Thymus (tissue), 11 donors: ENCODE measurements around the gene CENPVL1. TPM values are rescaled to one million over a fixed set of nuclear protein-coding genes. Genes with fewer than 3 reads are reported as not detected.

ENCODE experiments used
- DNase-seq, 9 donors: peaks; one replicate each; pipeline ENCODE4 v3.0.0-alpha.2; 2013; ENCODE audit warnings: low spot score in 9 of 9, low read depth in 6 of 9, missing footprints in 1 of 9
- H3K27ac ChIP-seq, 2 donors: one replicate each; pipeline ENCODE4 v1.5.1; 2013; ENCODE audit warnings: control low read depth in 1 of 2, low read depth in 1 of 2, low read length in 1 of 2, mild to moderate bottlenecking in 1 of 2, moderate library complexity in 1 of 2
- H3K27me3 ChIP-seq, 2 donors: one replicate each; pipeline ENCODE4 v1.5.1; 2013; ENCODE audit warnings: low read length in 1 of 2; ENCODE audit not compliant: control insufficient read depth in 2 of 2, insufficient read depth in 1 of 2
- H3K36me3 ChIP-seq, 2 donors: one replicate each; pipeline ENCODE4 v1.5.1; 2013; ENCODE audit warnings: low read length in 1 of 2, mild to moderate bottlenecking in 1 of 2, moderate library complexity in 1 of 2; ENCODE audit not compliant: control insufficient read depth in 2 of 2, insufficient read depth in 2 of 2
- H3K4me1 ChIP-seq, 2 donors: one replicate each; pipeline ENCODE4 v1.5.1; 2013; ENCODE audit warnings: low read length in 2 of 2; ENCODE audit not compliant: control insufficient read depth in 2 of 2, insufficient read depth in 2 of 2
- H3K4me3 ChIP-seq, 2 donors: one replicate each; pipeline ENCODE4 v1.5.1; 2013; ENCODE audit warnings: low read length in 2 of 2, control low read depth in 1 of 2, mild to moderate bottlenecking in 1 of 2
- H3K9me3 ChIP-seq, 2 donors: one replicate each; pipeline ENCODE4 v1.5.1; 2013; ENCODE audit warnings: low read length in 1 of 2, mild to moderate bottlenecking in 1 of 2; ENCODE audit not compliant: control insufficient read depth in 2 of 2, insufficient read depth in 1 of 2
- WGBS: extraction: QIAGEN DNeasy Blood & Tissue Kit; methylation state at CpG from one replicate; pipeline ENCODE4 v1.1.7; 2013; 5-methylcytosine and 5-hydroxymethylcytosine counted together
- polyA plus RNA-seq: library from polyadenylated mRNA; stranded (reverse); fragments of 200-250 nt; gene quantifications from one replicate; pipeline ENCODE4 v1.2.3, GENCODE V29; 2013
- total RNA-seq: library from RNA; stranded (reverse); fragments of 120-200 nt; gene quantifications from one replicate; pipeline ENCODE4 v1.2.4, GENCODE V29; 2013
- donor health status: healthy.

The CENPVL1 gene
- total and polyA plus RNA-seq, 2 donors, result 0.24 to 0.41 TPM

- Histone ChIP-seq H3K4me3 (no peak overlapping the region), H3K9me3 (no peaks in the 10 kb centered on the region), H3K27me3 (no peaks in the 10 kb centered on the region), H3K36me3 (no peaks in the 10 kb centered on the region), H3K27ac (no peak overlapping the region), H3K4me1 (no peaks in the 10 kb centered on the region)
- no peak for DNase-seq
These were observed 17.9 kb downstream of the CENPVL1 start for GRCh38 chrX:51728202-51728601.

GRCh38 chrX:51737091-51737490 lies 26.8 kb downstream of the CENPVL1 start:
- Histone ChIP-seq H3K27me3 (no peaks in the 10 kb centered on the region), H3K4me3 (no peak overlapping the region), H3K27ac (no peak overlapping the region), H3K4me1 (no peaks in the 10 kb centered on the region), H3K9me3 (no peaks in the 10 kb centered on the region), H3K36me3 (no peaks in the 10 kb centered on the region)
- WGBS, result 13% methylated on average over 2 of the region's 2 CpGs
- DNase-seq, result no peak

- H3K27ac ChIP-seq, result no peak overlapping the region
These were observed 32.3 kb downstream of the CENPVL1 start for GRCh38 chrX:51742586-51742985.

GRCh38 chrX:51743179-51743957 lies 33.1 kb downstream of the CENPVL1 start, which contains the start of gene GSPT2:
GSPT2 (plus strand) TSS chrX:51743442; CDS start chrX:51743627, 185 bp downstream.
- H3K4me3 ChIP-seq, result peak within 1 kb of the TSS; percentile 53 to 78
- under 1% methylated on average over 63 of the region's 63 CpGs for WGBS
- peak in 8 of 9 donors; percentile 42 to 83 (median 53) for DNase-seq
- H3K9me3 ChIP-seq, result no peaks in the 10 kb centered on the region
- no peaks in the 10 kb centered on the region for H3K36me3 ChIP-seq
- peak within 1 kb of the TSS; percentile 88 to 95 for H3K27ac ChIP-seq
- H3K4me1 ChIP-seq, result peaks cover 0 to 6% of the 10 kb centered on the region in 2 donors
- H3K27me3 ChIP-seq, result peaks cover 0 to 3% of the 10 kb centered on the region in 2 donors

More at GRCh38 chrX:51742586-51742985, 32.3 kb downstream of the CENPVL1 start:
- H3K27me3 ChIP-seq, result peaks cover 0 to 3% of the 10 kb centered on the region in 2 donors
- peaks cover 0 to 6% of the 10 kb centered on the region in 2 donors for H3K4me1 ChIP-seq
- peak overlapping the region in 1 of 2 donors; percentile 53 for H3K4me3 ChIP-seq
- no peaks in the 10 kb centered on the region for H3K9me3 ChIP-seq
- no peaks in the 10 kb centered on the region for H3K36me3 ChIP-seq
- no peak for DNase-seq
- 99% methylated on average over 3 of the region's 3 CpGs for WGBS

- Histone ChIP-seq H3K9me3 (no peaks in the 10 kb centered on the region), H3K27ac (no peak overlapping the region)
These were observed 37.4 kb downstream of the CENPVL1 start for GRCh38 chrX:51747671-51748070.

GRCh38 chrX:51759055-51759839 lies 48.9 kb downstream of the CENPVL1 start:
- no peak for DNase-seq
- Histone ChIP-seq H3K9me3 (no peaks in the 10 kb centered on the region), H3K4me1 (no peaks in the 10 kb centered on the region), H3K27ac (no peak overlapping the region), H3K27me3 (no peaks in the 10 kb centered on the region), H3K36me3 (no peaks in the 10 kb centered on the region), H3K4me3 (no peak overlapping the region)
- 85% methylated on average over 6 of the region's 6 CpGs for WGBS

More at GRCh38 chrX:51747671-51748070, 37.4 kb downstream of the CENPVL1 start:
- DNase-seq, result no peak
- Histone ChIP-seq H3K4me1 (peaks cover 0 to 6% of the 10 kb centered on the region in 2 donors), H3K36me3 (no peaks in the 10 kb centered on the region), H3K27me3 (peaks cover 0 to 3% of the 10 kb centered on the region in 2 donors), H3K4me3 (no peak overlapping the region)

- no peak overlapping the region for H3K27ac ChIP-seq
- H3K4me3 ChIP-seq, result no peak overlapping the region
- 84% methylated on average over 4 of the region's 4 CpGs for WGBS
- H3K9me3 ChIP-seq, result no peaks in the 10 kb centered on the region
- H3K4me1 ChIP-seq, result no peaks in the 10 kb centered on the region
- no peaks in the 10 kb centered on the region for H3K27me3 ChIP-seq
- no peak for DNase-seq
- no peaks in the 10 kb centered on the region for H3K36me3 ChIP-seq
These were observed 50.3 kb downstream of the CENPVL1 start for GRCh38 chrX:51760657-51761056.
